ENCODE results near the gene NLRP9. TPM values are rescaled to one million over a fixed set of nuclear protein-coding genes. Genes with fewer than 3 reads are reported as not detected.

NLRP9 gene
- total RNA-seq = not detected in 2 replicates

GRCh38 chr19:55738302-55738701, at the start of gene NLRP9:
Gene NLRP9 (minus strand): TSS chr19:55738402. CDS start chr19:55738374, 28 bp downstream.

GRCh38 chr19:55768818-55769217, 30.6 kb upstream of the NLRP9 start, which contains the start of gene RFPL4AL1:
Gene RFPL4AL1 (plus strand): TSS chr19:55769118. CDS start chr19:55771805, 2,687 bp downstream.

GRCh38 chr19:55758797-55759196, 20.6 kb upstream of the NLRP9 start, which contains the start of gene RFPL4A:
Gene RFPL4A (plus strand): TSS chr19:55759097. CDS start chr19:55761801, 2,704 bp downstream.

GRCh38 chr19:55674841-55675660, 63.2 kb downstream of the NLRP9 start, which contains the start of gene EPN1:
Gene EPN1 (plus strand): TSS chr19:55675226. CDS start chr19:55678628, 3,402 bp downstream.

Small RNA genes within 50 kb of the gene (small RNA-seq; reads per million reads assigned to genes)
- not detected for gene AC010525.2 (ENCODE audit: low replicate concordance)

Other genes with a start within 250 kb of the NLRP9 start
- gene SSC5D, start 250.0 kb downstream of the NLRP9 start, total RNA-seq = 3.1 and 24.2 TPM in 2 replicates
- not detected in 2 replicates for gene SBK2, start 201.3 kb downstream of the NLRP9 start, total RNA-seq
- gene SBK3, start 192.9 kb downstream of the NLRP9 start, total RNA-seq = not detected in 2 replicates
- gene ZNF579, start 157.6 kb downstream of the NLRP9 start, total RNA-seq = 6.7 and 9.0 TPM in 2 replicates
- gene FIZ1, start 138.9 kb downstream of the NLRP9 start, total RNA-seq = 4.2 and 5.6 TPM in 2 replicates
- gene ZNF524, start 138.1 kb downstream of the NLRP9 start, total RNA-seq = 9.6 and 13.3 TPM in 2 replicates
- 2.4 and 2.6 TPM in 2 replicates for gene ZNF865, start 132.8 kb downstream of the NLRP9 start, total RNA-seq
- gene ZNF784, start 113.8 kb downstream of the NLRP9 start, total RNA-seq = 4.9 and 7.0 TPM in 2 replicates
- 8.2 and 9.0 TPM in 2 replicates for gene ZNF580, start 97.4 kb downstream of the NLRP9 start, total RNA-seq
- gene ZNF581, start 94.8 kb downstream of the NLRP9 start, total RNA-seq = 13.5 and 22.1 TPM in 2 replicates
- 7.7 and 16.6 TPM in 2 replicates for gene CCDC106, start 90.2 kb downstream of the NLRP9 start, total RNA-seq
- gene U2AF2, start 83.4 kb downstream of the NLRP9 start, total RNA-seq = 146 and 147 TPM in 2 replicates
- 87.8 and 104 TPM in 2 replicates for gene EPN1, start 63.2 kb downstream of the NLRP9 start, total RNA-seq
- not detected in 2 replicates for gene RFPL4A, start 20.7 kb upstream of the NLRP9 start, total RNA-seq
- gene RFPL4AL1, start 30.7 kb upstream of the NLRP9 start, total RNA-seq = not detected in 2 replicates
- not detected in 2 replicates for gene NLRP11, start 93.6 kb upstream of the NLRP9 start, total RNA-seq
- under 0.01 TPM in 1 of 2 replicates, not detected in the other for gene NLRP4, start 98.1 kb upstream of the NLRP9 start, total RNA-seq
- gene NLRP13, start 193.9 kb upstream of the NLRP9 start, total RNA-seq = not detected in 2 replicates
- not detected in 2 replicates for gene NLRP8, start 209.4 kb upstream of the NLRP9 start, total RNA-seq
- gene NLRP5, start 248.4 kb upstream of the NLRP9 start, total RNA-seq = not detected in 2 replicates